ENCODE measurements around the gene HLA-DPA1.

DNA sequence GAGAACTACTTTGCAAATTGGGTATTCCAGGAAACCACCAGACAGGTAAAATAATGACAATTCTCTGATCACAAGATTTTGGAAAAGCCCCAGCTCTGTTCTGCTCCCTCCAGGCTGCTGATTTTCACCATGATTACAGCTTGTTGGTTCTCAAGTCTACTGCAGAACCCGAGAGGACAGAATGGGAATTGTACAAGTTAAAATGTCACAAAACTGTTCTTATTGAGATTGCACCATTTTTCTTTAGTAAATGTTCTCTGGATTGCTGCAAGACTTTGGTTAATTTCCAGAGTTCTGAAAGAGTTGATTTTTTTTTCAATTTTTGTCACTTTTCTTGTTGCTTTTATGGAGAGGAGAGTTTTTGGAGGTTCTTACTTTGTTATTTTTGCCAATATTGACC is 36.9 kb downstream of the HLA-DPA1 start:
- TF ChIP-seq, protein P1, sequence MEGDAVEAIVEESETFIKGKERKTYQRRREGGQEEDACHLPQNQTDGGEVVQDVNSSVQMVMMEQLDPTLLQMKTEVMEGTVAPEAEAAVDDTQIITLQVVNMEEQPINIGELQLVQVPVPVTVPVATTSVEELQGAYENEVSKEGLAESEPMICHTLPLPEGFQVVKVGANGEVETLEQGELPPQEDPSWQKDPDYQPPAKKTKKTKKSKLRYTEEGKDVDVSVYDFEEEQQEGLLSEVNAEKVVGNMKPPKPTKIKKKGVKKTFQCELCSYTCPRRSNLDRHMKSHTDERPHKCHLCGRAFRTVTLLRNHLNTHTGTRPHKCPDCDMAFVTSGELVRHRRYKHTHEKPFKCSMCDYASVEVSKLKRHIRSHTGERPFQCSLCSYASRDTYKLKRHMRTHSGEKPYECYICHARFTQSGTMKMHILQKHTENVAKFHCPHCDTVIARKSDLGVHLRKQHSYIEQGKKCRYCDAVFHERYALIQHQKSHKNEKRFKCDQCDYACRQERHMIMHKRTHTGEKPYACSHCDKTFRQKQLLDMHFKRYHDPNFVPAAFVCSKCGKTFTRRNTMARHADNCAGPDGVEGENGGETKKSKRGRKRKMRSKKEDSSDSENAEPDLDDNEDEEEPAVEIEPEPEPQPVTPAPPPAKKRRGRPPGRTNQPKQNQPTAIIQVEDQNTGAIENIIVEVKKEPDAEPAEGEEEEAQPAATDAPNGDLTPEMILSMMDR (IDR thresholded peaks at IDR 0.05 in 2 of 3, conservative IDR thresholded peaks at IDR 0.05 in 1 of 3; ENCODE audit: control insufficient read depth in 2 of 3, extremely low read depth in 1 of 3, insufficient read depth in 1 of 3, low read depth in 3 of 3, low read length in 3 of 3), result no peak
- TF ChIP-seq POLR2A (IDR thresholded peaks at IDR 0.05; ENCODE audit: low read depth, low read length) (no peak), POU2F2 (IDR thresholded peaks at IDR 0.05; ENCODE audit: borderline replicate concordance, low read depth, low read length) (no peak), ZNF592 (IDR thresholded peaks at IDR 0.05) (no peak), RAD21 (IDR thresholded peaks at IDR 0.05; ENCODE audit: insufficient read depth, low read depth, low read length) (no peak)

Data from GM12878 (cell line).